Cerebellar nuclear complex (tissue), 1 donor: ENCODE results near the gene SMC3.
A peak's percentile ranks its signal among the peaks of the same experiment; 100 is the strongest.

Source experiments
- DNase-seq, 2 experiments: peaks; one replicate each; lab custom pipeline; 2025; lab: John Stamatoyannopoulos, UW

The SMC3 gene

GRCh38 chr10:110546077-110546476, 21.4 kb upstream of the SMC3 start:
- peak in 1 of 2 experiments; percentile 59 for DNase-seq

- no peak for DNase-seq
Measured at GRCh38 chr10:110546499-110547110, 20.9 kb upstream of the SMC3 start.

GRCh38 chr10:110547139-110547761, 20.2 kb upstream of the SMC3 start:
- peak in 1 of 2 experiments; percentile 73 for DNase-seq

- no peak for DNase-seq
Measured at GRCh38 chr10:110548002-110548401, 19.5 kb upstream of the SMC3 start.

- DNase-seq, result no peak
Measured at GRCh38 chr10:110549211-110549610, 18.3 kb upstream of the SMC3 start.

GRCh38 chr10:110553905-110554304, 13.6 kb upstream of the SMC3 start:
- no peak for DNase-seq

GRCh38 chr10:110556296-110556695, 11.2 kb upstream of the SMC3 start:
- no peak for DNase-seq

- no peak for DNase-seq
Measured at GRCh38 chr10:110556969-110557601, 10.4 kb upstream of the SMC3 start.

GRCh38 chr10:110558041-110558440, 9.5 kb upstream of the SMC3 start:
- DNase-seq, result no peak

GRCh38 chr10:110560012-110560411, 7.5 kb upstream of the SMC3 start:
- no peak for DNase-seq

GRCh38 chr10:110561292-110561691, 6.2 kb upstream of the SMC3 start:
- no peak for DNase-seq

GRCh38 chr10:110562348-110562747, 5.1 kb upstream of the SMC3 start:
- no peak for DNase-seq

- DNase-seq, result no peak
Measured at GRCh38 chr10:110563132-110563531, 4.4 kb upstream of the SMC3 start.

- DNase-seq, result peak in 1 of 2 experiments; percentile 55
Measured at GRCh38 chr10:110566472-110567200, 859 bp upstream of the SMC3 start.

- no peak for DNase-seq
Measured at GRCh38 chr10:110568055-110568735, 700 bp downstream of the SMC3 start.

GRCh38 chr10:110569122-110569521, 1.6 kb downstream of the SMC3 start:
- DNase-seq, result no peak

- no peak for DNase-seq
Measured at GRCh38 chr10:110569736-110570135, 2.2 kb downstream of the SMC3 start.

- DNase-seq, result no peak
Measured at GRCh38 chr10:110571093-110571743, 3.7 kb downstream of the SMC3 start.

- no peak for DNase-seq
Measured at GRCh38 chr10:110572862-110573261, 5.4 kb downstream of the SMC3 start.

GRCh38 chr10:110574420-110574819, 6.9 kb downstream of the SMC3 start:
- no peak for DNase-seq

GRCh38 chr10:110576220-110576619, 8.7 kb downstream of the SMC3 start:
- no peak for DNase-seq

GRCh38 chr10:110577056-110577455, 9.6 kb downstream of the SMC3 start:
- DNase-seq, result no peak
